ENCODE data around the gene LDAH.

Gene LDAH

GRCh38 chr2:20663196-20664070, 159.5 kb downstream of the LDAH start:
- no peak overlapping the region for H3K4me3 ChIP-seq (ENCODE audit: low read depth, low read length)
- no peak for TF ChIP-seq ZNF626 (tag by site-specific recombination; IDR thresholded peaks at IDR 0.05)
- no peak for TF ChIP-seq ZNF660 (tag by site-specific recombination; IDR thresholded peaks at IDR 0.05)
- TF ChIP-seq PRDM2 (tag by site-specific recombination; IDR thresholded peaks at IDR 0.05; ENCODE audit: borderline replicate concordance), result no peak
- no peak for TF ChIP-seq GLI2 (tag by site-specific recombination; IDR thresholded peaks at IDR 0.05; ENCODE audit: borderline replicate concordance, low read depth)
- TF ChIP-seq ZNF214 (tag by site-specific recombination; IDR thresholded peaks at IDR 0.05; ENCODE audit: borderline replicate concordance), result no peak
- TF ChIP-seq PRDM10 (tag by site-specific recombination; IDR thresholded peaks at IDR 0.05), result no peak
- TF ChIP-seq ZNF48 (tag by site-specific recombination; IDR thresholded peaks at IDR 0.05), result no peak
- no peak for TF ChIP-seq ZBTB10 (tag by site-specific recombination; IDR thresholded peaks at IDR 0.05)
- TF ChIP-seq ZBTB1 (tag by site-specific recombination; IDR thresholded peaks at IDR 0.05), result no peak
- no peak for TF ChIP-seq ZNF654 (tag by site-specific recombination; IDR thresholded peaks at IDR 0.05; ENCODE audit: low read depth)
- TF ChIP-seq ZNF792 (tag by site-specific recombination; IDR thresholded peaks at IDR 0.05), result no peak
- TF ChIP-seq SP7 (tag by site-specific recombination; IDR thresholded peaks at IDR 0.05), result no peak
- TF ChIP-seq ZNF623 (tag by site-specific recombination; IDR thresholded peaks at IDR 0.05), result no peak
- TF ChIP-seq ZNF423 (tag by site-specific recombination; IDR thresholded peaks at IDR 0.05), result no peak
- no peak for TF ChIP-seq KLF1 (tag by site-specific recombination; IDR thresholded peaks at IDR 0.05)
- TF ChIP-seq ZSCAN23 (tag by site-specific recombination; IDR thresholded peaks at IDR 0.05), result no peak
- no peak for TF ChIP-seq ZNF391 (tag by site-specific recombination; IDR thresholded peaks at IDR 0.05; ENCODE audit: borderline replicate concordance, low read depth)
- ChIA-PET POLR2A (no interaction called here), CTCF (interaction anchor here (0.5 to 6.5 kb wide), 6 partner anchors 10 to 379 kb away, joined by 3 to 147 read pairs (median 6); partner anchors contain the start of gene HS1BP3)
- H3K9me3 ChIP-seq (ENCODE audit: control insufficient read depth, insufficient read depth, low read depth, low read length), result no peaks in the 10 kb centered on the region
- no peak overlapping the region for H3K27ac ChIP-seq (ENCODE audit: extremely low read depth, low read depth, low read length)
- no peaks in the 10 kb centered on the region for H3K36me3 ChIP-seq (ENCODE audit: control insufficient read depth in 2 of 2, insufficient read depth in 1 of 2, low read length in 2 of 2)
- no peaks in the 10 kb centered on the region for H3K4me1 ChIP-seq (ENCODE audit: control insufficient read depth, insufficient read depth, low read length)
